PC-9 (cell line): ENCODE measurements around the gene FAM107A. TPM values are rescaled to one million over a fixed set of nuclear protein-coding genes. Genes with fewer than 3 reads are reported as not detected.

Experiments
- BruUV-seq: library from RNA; stranded (reverse); fragments of 400-500 nt; replicated peaks from 2 replicates; lab custom pipeline; 2021; lab: Mats Ljungman, UMichigan
- CTCF ChIA-PET: fragments of 300-600 bp; sonication (Branson Sonifier 250); formaldehyde crosslinking; loops from one replicate; lab custom pipeline; 2022; ENCODE audit warnings: antibody characterized with exemption; lab: Charles Lee
- POLR2A ChIA-PET: fragments of 300-600 bp; sonication (Branson Sonifier 250); formaldehyde crosslinking; loops from one replicate; lab custom pipeline; 2022; ENCODE audit warnings: antibody characterized with exemption; ENCODE audit not compliant: unreplicated experiment; lab: Charles Lee
- DNase-seq, 2 experiments: peaks; one replicate each; pipeline versions ENCODE4 v3.0.0 to v3.0.0-alpha.2; 2015 to 2022; ENCODE audit warnings: mixed read lengths in 1 of 2
- H2AFZ ChIP-seq: fragments of 200-600 bp; sonication (generic); 2 replicates; pipeline ENCODE4 v1.8.1; 2017; ENCODE audit warnings: antibody characterized with exemption
- H3F3A ChIP-seq: fragments of 200-600 bp; sonication (generic); 2 replicates; pipeline ENCODE4 v1.8.1; 2017; ENCODE audit warnings: antibody characterized with exemption, mild to moderate bottlenecking, low read depth; ENCODE audit not compliant: insufficient read depth
- H3K27ac ChIP-seq: fragments of 200-600 bp; sonication (generic); 2 replicates; pipeline ENCODE4 v1.6.1; 2016; ENCODE audit warnings: mixed run types
- H3K27me3 ChIP-seq: fragments of 200-600 bp; sonication (generic); 2 replicates; pipeline ENCODE4 v1.6.1; 2016; ENCODE audit warnings: low read depth, mixed run types; ENCODE audit not compliant: insufficient read depth
- H3K36me3 ChIP-seq: fragments of 200-600 bp; sonication (generic); 2 replicates; pipeline ENCODE4 v1.6.1; 2016; ENCODE audit warnings: low read depth, mixed run types
- H3K4me1 ChIP-seq: fragments of 200-600 bp; sonication (generic); replicated peaks from 2 replicates; pipeline ENCODE4 v1.6.1; 2016; ENCODE audit warnings: mixed run types; ENCODE audit not compliant: insufficient read depth
- H3K4me2 ChIP-seq: fragments of 200-600 bp; sonication (generic); 2 replicates; pipeline ENCODE4 v1.6.1; 2017; ENCODE audit warnings: mixed run types
- H3K4me3 ChIP-seq: fragments of 200-600 bp; sonication (generic); 2 replicates; pipeline ENCODE4 v1.6.1; 2016; ENCODE audit warnings: mixed run types
- H3K79me2 ChIP-seq: fragments of 200-600 bp; sonication (generic); 2 replicates; pipeline ENCODE4 v1.6.1; 2017; ENCODE audit warnings: low read depth, mixed run types
- H3K9me2 ChIP-seq: fragments of 200-600 bp; sonication (generic); 2 replicates; pipeline ENCODE4 v1.8.1; 2017; ENCODE audit warnings: mild to moderate bottlenecking; ENCODE audit not compliant: insufficient read depth
- H3K9me3 ChIP-seq: fragments of 200-600 bp; sonication (generic); 2 replicates; pipeline ENCODE4 v1.8.1; 2016; ENCODE audit warnings: low read depth; ENCODE audit not compliant: insufficient read depth
- H4K20me1 ChIP-seq: fragments of 200-600 bp; sonication (generic); 2 replicates; pipeline ENCODE4 v1.8.1; 2017; ENCODE audit not compliant: insufficient read depth
- CTCF ChIP-seq: fragments of 200-600 bp; sonication (generic); conservative IDR thresholded peaks from 2 replicates; pipeline ENCODE4 v1.6.1; 2017; ENCODE audit warnings: mixed run types, antibody characterized with exemption, mild to moderate bottlenecking, moderate library complexity
- EZH2 ChIP-seq: fragments of 200-600 bp; sonication (generic); IDR thresholded peaks from 2 replicates; pipeline ENCODE4 v1.8.0; 2017; ENCODE audit warnings: antibody characterized with exemption, low read depth
- intact Hi-C: fragments of 100-400 bp; cut with micrococcal nuclease; formaldehyde crosslinking; loops from one replicate; pipeline ENCODE4 v1.10.0; 2022; ENCODE audit not compliant: unreplicated experiment
- total RNA-seq: library from RNA; stranded (reverse); gene quantifications from 2 replicates; pipeline ENCODE4 v1.2.3, GENCODE V29; 2021

FAM107A gene
- total RNA-seq, 1 experiment from 2014 or later, result not detected

DNA sequence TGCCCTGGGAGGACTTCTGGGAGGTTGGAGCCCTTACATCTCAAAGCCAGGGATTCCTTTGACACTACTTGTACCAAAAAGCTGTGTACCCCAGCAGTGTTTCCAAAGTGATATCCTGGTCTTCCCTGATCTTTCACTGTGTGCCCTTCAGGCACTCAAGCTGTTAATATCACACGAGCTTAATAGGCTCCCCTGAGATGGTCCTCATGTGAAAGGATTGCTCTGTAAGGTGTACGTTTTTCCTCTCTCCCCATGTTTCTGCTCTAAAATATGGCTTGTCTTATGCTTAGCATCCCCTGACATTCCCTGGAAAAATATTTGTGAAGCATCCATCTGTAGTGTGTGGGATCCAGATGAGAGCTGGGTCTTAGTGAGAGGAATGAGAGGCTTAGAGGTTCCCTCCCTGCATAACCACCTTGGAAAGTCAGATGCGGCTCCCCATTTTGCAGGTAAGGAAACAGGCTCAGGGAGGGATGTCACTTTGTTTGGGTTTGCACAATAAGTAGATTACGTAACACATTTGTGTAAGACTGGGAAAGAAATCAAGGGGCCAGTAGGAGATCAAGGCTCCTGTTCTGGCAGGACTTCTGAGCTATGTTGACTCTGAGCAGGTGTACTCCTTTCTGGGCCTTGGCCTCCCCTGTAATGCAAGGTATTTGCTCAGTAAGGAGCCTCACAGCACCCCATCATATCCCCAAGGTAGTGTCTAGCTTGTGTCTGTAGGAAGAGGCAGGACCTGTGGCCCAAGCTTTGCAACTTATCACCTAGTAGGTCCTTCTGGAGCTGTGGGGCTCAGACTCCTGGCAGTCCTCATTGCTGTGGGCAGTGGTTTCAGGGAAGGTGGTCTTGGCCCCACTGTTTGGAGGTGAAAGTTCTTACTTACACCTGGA lies 39.5 kb downstream of the FAM107A start:
- H3K27ac ChIP-seq, result no peak overlapping the region
- no peaks in the 10 kb centered on the region for H4K20me1 ChIP-seq
- intact Hi-C loops, result no loop called here
- DNase-seq, result no peak
- no peak overlapping the region for H3K4me3 ChIP-seq
- no TSS peak for BruUV-seq
- no peaks in the 10 kb centered on the region for H3F3A ChIP-seq
- H3K9me3 ChIP-seq, result no peaks in the 10 kb centered on the region
- ChIA-PET POLR2A (no interaction called here), CTCF (interaction anchor here (0.5 kb wide), 1 partner anchor 61 kb away, joined by 5 read pairs; no protein-coding TSS in a partner anchor)
- H2AFZ ChIP-seq, result no peak overlapping the region
- no peaks in the 10 kb centered on the region for H3K79me2 ChIP-seq
- no peaks in the 10 kb centered on the region for H3K4me1 ChIP-seq
- no peak for TF ChIP-seq CTCF
- no peak for TF ChIP-seq EZH2
- no peaks in the 10 kb centered on the region for H3K36me3 ChIP-seq
- no peaks in the 10 kb centered on the region for H3K27me3 ChIP-seq
- H3K4me2 ChIP-seq, result no peak overlapping the region
- H3K9me2 ChIP-seq, result no peaks in the 10 kb centered on the region

- H3K9me2 ChIP-seq, result no peaks in the 10 kb centered on the region
- no peak within 1 kb of the TSS for H3K27ac ChIP-seq
- no TSS peak for BruUV-seq
- H3K36me3 ChIP-seq, result no peaks in the 10 kb centered on the region
- ChIA-PET CTCF (interaction anchor here (0.5 to 0.9 kb wide), 3 partner anchors 60 to 1680 kb away, joined by 3 to 5 read pairs (median 3); partner anchors contain the start of gene HTD2), POLR2A (no interaction called here)
- H3K27me3 ChIP-seq, result no peaks in the 10 kb centered on the region
- no peak within 1 kb of the TSS for H2AFZ ChIP-seq
- H3K4me2 ChIP-seq, result no peak within 1 kb of the TSS
- H3K4me1 ChIP-seq, result no peaks in the 10 kb centered on the region
- H3K79me2 ChIP-seq, result no peaks in the 10 kb centered on the region
- intact Hi-C loops, result no loop called here
- H3K9me3 ChIP-seq, result no peaks in the 10 kb centered on the region
- H3F3A ChIP-seq, result no peaks in the 10 kb centered on the region; the same call in 1 of the 2 replicates
- TF ChIP-seq EZH2 (no peak), CTCF (no peak)
- no peaks in the 10 kb centered on the region for H4K20me1 ChIP-seq
- no peak for DNase-seq
- H3K4me3 ChIP-seq, result no peak within 1 kb of the TSS
Observed at GRCh38 chr3:58536501-58537411, 40.4 kb downstream of the FAM107A start, which contains the start of gene ACOX2. Gene ACOX2, minus strand, starts transcription at chr3:58537190. Its CDS starts 2,084 bp downstream, at chr3:58535106.
